Measurements from ENCODE around the gene PET100. TPM values are rescaled to one million over a fixed set of nuclear protein-coding genes. Genes with fewer than 3 reads are reported as not detected.

PET100 gene
- total RNA-seq, 1 donor from 2014 or later = 99.2 TPM

- H3K9me3 Mint-ChIP-seq = no peaks in the 10 kb centered on the region
- peaks cover 3% of the 10 kb centered on the region for H3K27me3 Mint-ChIP-seq
- DNase-seq = peak; percentile 78
- H3K4me3 Mint-ChIP-seq = no peak overlapping the region
- peaks cover 2% of the 10 kb centered on the region for H3K36me3 Mint-ChIP-seq (ENCODE audit: low read depth)
- peaks cover 4% of the 10 kb centered on the region for H3K4me1 Mint-ChIP-seq
- no peak overlapping the region for H3K27ac Mint-ChIP-seq
- intact Hi-C loops (cut with micrococcal nuclease) = no loop called here
These were observed 23.9 kb upstream of the PET100 start for GRCh38 chr19:7605490-7606222.

GRCh38 chr19:7606289-7606688 lies 23.3 kb upstream of the PET100 start:
- H3K27ac Mint-ChIP-seq = no peak overlapping the region
- intact Hi-C loops (cut with micrococcal nuclease) = no loop called here
- peaks cover 3% of the 10 kb centered on the region for H3K27me3 Mint-ChIP-seq
- no peaks in the 10 kb centered on the region for H3K9me3 Mint-ChIP-seq
- no peak for DNase-seq
- H3K36me3 Mint-ChIP-seq (ENCODE audit: low read depth) = no peaks in the 10 kb centered on the region
- no peak overlapping the region for H3K4me3 Mint-ChIP-seq
- H3K4me1 Mint-ChIP-seq = peaks cover 2% of the 10 kb centered on the region

GRCh38 chr19:7607212-7607873 lies 22.2 kb upstream of the PET100 start:
- DNase-seq = no peak
- H3K27me3 Mint-ChIP-seq = peaks cover under 1% of the 10 kb centered on the region
- peaks cover 2% of the 10 kb centered on the region for H3K4me1 Mint-ChIP-seq
- intact Hi-C loops (cut with micrococcal nuclease) = no loop called here
- H3K27ac Mint-ChIP-seq = no peak overlapping the region
- H3K4me3 Mint-ChIP-seq = no peak overlapping the region
- H3K9me3 Mint-ChIP-seq = no peaks in the 10 kb centered on the region
- H3K36me3 Mint-ChIP-seq (ENCODE audit: low read depth) = no peaks in the 10 kb centered on the region

DNA sequence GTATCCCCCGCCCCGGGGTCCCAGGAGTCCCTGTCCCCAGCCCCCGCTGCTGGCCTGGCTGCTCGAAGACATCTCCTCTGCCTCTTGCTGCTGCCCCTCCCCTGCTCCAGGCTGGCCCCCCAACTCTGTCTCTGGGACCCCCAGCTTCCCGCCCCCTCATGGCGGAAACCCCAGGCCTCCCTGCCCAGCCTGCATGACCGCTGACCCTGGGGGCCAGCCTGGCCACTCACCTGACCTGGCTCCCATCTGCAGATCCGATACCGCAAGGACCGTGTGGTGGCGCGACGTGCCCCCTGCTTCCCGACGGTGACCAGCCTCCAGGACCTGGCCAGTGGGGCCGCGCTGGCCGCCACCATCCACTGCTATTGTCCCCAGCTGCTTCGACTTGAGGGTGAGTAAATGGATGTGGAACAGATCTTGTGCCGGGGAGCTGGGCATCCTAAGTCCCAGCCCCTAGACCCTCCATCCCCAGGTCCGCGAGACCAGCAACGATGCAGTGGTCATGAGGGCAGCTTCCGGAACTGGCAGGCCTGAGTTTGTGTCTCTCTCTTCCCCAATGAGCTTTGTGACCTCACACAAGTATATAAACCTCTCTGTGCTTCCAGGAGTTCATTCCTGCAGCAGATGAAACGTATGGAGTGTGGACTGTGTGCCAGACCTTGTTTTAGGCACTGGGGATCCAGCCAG lies 21.6 kb upstream of the PET100 start:
- Mint-ChIP-seq H3K4me1 (peaks cover 2% of the 10 kb centered on the region), H3K27ac (no peak overlapping the region), H3K9me3 (no peaks in the 10 kb centered on the region), H3K36me3 (ENCODE audit: low read depth) (no peaks in the 10 kb centered on the region), H3K4me3 (no peak overlapping the region), H3K27me3 (no peaks in the 10 kb centered on the region)
- no peak for DNase-seq
- intact Hi-C loops (cut with micrococcal nuclease) = no loop called here

GRCh38 chr19:7610491-7611240 lies 18.9 kb upstream of the PET100 start:
- Mint-ChIP-seq H3K27me3 (no peaks in the 10 kb centered on the region), H3K36me3 (ENCODE audit: low read depth) (no peaks in the 10 kb centered on the region), H3K9me3 (no peaks in the 10 kb centered on the region), H3K27ac (no peak overlapping the region), H3K4me3 (no peak overlapping the region), H3K4me1 (peaks cover 2% of the 10 kb centered on the region)
- DNase-seq = no peak
- intact Hi-C loops (cut with micrococcal nuclease) = no loop called here

DNA sequence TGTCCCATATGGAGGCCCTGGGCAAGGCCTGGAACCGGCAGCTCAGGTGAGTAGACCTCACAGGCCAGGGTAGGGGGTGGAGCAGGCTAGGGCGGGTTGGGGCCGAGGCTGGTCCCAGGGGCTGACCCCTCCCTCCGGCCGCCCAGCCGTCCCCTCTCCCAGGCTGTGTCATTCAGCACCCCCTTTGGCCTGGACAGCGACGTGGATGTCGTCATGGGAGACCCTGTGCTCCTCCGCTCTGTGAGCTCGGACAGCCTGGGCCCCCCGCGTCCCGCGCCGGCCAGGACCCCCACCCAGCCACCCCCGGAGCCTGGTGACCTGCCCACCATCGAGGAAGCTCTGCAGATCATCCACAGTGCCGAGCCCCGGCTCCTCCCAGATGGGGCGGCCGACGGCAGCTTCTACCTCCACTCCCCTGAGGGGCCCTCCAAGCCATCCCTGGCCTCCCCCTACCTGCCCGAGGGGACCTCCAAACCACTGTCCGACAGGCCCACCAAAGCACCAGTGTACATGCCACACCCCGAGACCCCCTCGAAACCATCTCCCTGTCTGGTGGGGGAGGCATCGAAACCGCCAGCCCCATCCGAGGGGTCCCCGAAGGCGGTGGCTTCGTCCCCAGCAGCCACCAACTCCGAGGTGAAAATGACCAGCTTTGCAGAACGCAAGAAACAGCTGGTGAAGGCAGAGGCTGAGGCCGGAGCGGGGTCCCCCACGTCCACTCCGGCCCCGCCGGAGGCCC lies 17.9 kb upstream of the PET100 start:
- Mint-ChIP-seq H3K36me3 (ENCODE audit: low read depth) (no peaks in the 10 kb centered on the region), H3K4me1 (no peaks in the 10 kb centered on the region), H3K27me3 (no peaks in the 10 kb centered on the region), H3K4me3 (no peak overlapping the region), H3K27ac (no peak overlapping the region), H3K9me3 (no peaks in the 10 kb centered on the region)
- DNase-seq = no peak
- intact Hi-C loops (cut with micrococcal nuclease) = no loop called here

DNA sequence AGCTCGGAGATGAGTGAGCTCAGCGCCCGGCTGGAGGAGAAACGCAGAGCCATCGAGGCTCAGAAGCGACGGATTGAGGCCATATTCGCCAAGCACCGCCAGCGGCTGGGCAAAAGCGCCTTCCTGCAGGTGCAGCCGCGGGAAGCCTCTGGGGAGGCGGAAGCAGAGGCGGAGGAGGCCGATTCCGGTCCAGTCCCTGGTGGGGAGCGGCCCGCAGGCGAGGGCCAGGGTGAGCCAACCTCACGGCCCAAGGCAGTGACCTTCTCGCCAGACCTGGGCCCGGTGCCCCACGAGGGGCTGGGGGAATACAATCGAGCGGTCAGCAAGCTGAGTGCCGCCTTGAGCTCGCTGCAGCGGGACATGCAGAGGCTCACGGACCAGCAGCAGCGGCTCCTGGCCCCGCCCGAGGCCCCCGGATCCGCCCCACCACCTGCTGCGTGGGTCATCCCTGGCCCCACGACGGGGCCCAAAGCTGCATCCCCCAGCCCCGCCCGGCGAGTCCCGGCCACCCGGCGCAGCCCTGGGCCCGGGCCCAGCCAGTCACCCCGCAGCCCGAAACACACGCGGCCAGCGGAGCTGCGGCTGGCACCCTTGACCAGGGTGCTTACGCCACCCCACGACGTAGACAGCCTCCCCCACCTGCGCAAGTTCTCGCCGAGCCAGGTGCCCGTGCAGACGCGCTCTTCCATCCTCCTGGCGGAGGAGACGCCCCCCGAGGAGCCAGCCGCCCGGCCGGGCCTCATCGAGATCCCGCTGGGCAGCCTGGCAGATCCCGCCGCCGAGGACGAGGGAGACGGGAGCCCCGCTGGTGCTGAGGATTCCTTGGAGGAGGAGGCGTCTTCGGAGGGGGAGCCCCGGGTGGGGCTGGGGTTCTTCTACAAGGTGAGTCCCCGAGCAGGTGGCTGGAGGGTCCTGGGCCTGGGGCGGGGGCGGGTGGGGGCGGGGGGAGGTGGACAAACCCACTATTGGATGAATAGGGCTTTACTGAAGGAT lies 17.0 kb upstream of the PET100 start:
- no peak overlapping the region for H3K27ac Mint-ChIP-seq
- no peak for DNase-seq
- intact Hi-C loops (cut with micrococcal nuclease) = no loop called here
- no peaks in the 10 kb centered on the region for H3K36me3 Mint-ChIP-seq (ENCODE audit: low read depth)
- H3K4me1 Mint-ChIP-seq = no peaks in the 10 kb centered on the region
- H3K27me3 Mint-ChIP-seq = no peaks in the 10 kb centered on the region
- H3K4me3 Mint-ChIP-seq = no peak overlapping the region
- H3K9me3 Mint-ChIP-seq = no peaks in the 10 kb centered on the region

- H3K27ac Mint-ChIP-seq = no peak overlapping the region
- peaks cover 6% of the 10 kb centered on the region for H3K36me3 Mint-ChIP-seq (ENCODE audit: low read depth)
- intact Hi-C loops (cut with micrococcal nuclease) = no loop called here
- no peaks in the 10 kb centered on the region for H3K4me1 Mint-ChIP-seq
- H3K9me3 Mint-ChIP-seq = no peaks in the 10 kb centered on the region
- DNase-seq = no peak
- H3K4me3 Mint-ChIP-seq = no peak overlapping the region
- H3K27me3 Mint-ChIP-seq = no peaks in the 10 kb centered on the region
These were observed 14.5 kb upstream of the PET100 start for GRCh38 chr19:7614859-7615741.

- H3K9me3 Mint-ChIP-seq = no peaks in the 10 kb centered on the region
- H3K4me3 Mint-ChIP-seq = no peak overlapping the region
- no peaks in the 10 kb centered on the region for H3K27me3 Mint-ChIP-seq
- no peak overlapping the region for H3K27ac Mint-ChIP-seq
- intact Hi-C loops (cut with micrococcal nuclease) = no loop called here
- DNase-seq = no peak
- peaks cover 15% of the 10 kb centered on the region for H3K36me3 Mint-ChIP-seq (ENCODE audit: low read depth)
- no peaks in the 10 kb centered on the region for H3K4me1 Mint-ChIP-seq
These were observed 12.4 kb upstream of the PET100 start for GRCh38 chr19:7617172-7617571.

DNA sequence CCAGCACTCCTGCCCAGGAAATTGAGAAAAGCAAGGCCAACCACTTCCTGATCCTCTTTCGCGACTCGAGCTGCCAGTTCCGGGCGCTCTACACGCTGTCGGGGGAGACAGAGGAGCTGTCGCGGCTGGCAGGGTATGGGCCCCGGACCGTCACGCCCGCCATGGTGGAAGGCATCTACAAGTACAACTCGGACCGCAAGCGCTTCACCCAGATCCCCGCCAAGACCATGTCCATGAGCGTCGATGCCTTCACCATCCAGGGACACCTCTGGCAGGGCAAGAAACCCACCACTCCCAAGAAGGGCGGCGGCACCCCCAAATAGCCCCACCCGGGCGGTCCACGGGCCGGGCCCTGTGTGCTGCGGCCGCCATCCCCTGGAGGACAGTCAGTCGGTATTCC lies 11.9 kb upstream of the PET100 start:
- intact Hi-C loops (cut with micrococcal nuclease) = no loop called here
- DNase-seq = no peak
- Mint-ChIP-seq H3K27ac (no peak overlapping the region), H3K36me3 (ENCODE audit: low read depth) (peaks cover 16% of the 10 kb centered on the region), H3K27me3 (no peaks in the 10 kb centered on the region), H3K4me1 (no peaks in the 10 kb centered on the region), H3K9me3 (no peaks in the 10 kb centered on the region), H3K4me3 (no peak overlapping the region)

GRCh38 chr19:7618348-7618747 lies 11.2 kb upstream of the PET100 start:
- Mint-ChIP-seq H3K27me3 (no peaks in the 10 kb centered on the region), H3K27ac (no peak overlapping the region), H3K4me3 (no peak overlapping the region), H3K36me3 (ENCODE audit: low read depth) (peaks cover 22% of the 10 kb centered on the region), H3K4me1 (no peaks in the 10 kb centered on the region), H3K9me3 (no peaks in the 10 kb centered on the region)
- intact Hi-C loops (cut with micrococcal nuclease) = no loop called here
- no peak for DNase-seq
